ENCODE results near the gene GALNS.

DNA sequence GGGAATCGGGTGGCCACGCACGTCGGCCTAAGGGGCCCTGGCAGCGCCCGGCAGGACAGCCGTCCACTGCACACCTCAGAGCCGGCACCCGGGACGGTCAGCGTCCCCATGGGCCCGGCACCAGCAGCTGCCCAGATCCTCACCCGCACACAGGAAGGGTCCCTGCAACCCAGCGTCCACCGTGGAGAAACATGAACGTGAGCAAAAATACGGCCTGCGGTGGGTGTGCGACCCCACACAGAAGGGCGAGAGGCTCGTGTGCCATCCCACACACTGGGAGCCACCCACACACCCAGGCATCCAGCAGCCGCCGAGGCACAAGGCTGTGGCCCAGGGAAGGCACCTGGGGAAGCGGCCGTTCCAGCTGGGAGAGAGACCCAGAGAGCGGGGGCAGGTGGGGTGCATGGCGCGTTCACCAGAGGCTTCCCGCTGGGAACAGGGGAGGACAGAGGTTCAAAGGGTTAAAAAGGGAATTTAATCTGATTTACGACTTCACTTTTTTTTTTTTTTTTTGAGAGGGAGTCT is 78.1 kb downstream of the GALNS start:
- TF ChIP-seq POLR2AphosphoS5 (IDR thresholded peaks at IDR 0.05), result no peak
- TF ChIP-seq CTCF (IDR thresholded peaks at IDR 0.05 in 8 of 11, conservative IDR thresholded peaks at IDR 0.05 in 3 of 11), result no peak
- TF ChIP-seq POLR2A (IDR thresholded peaks at IDR 0.05), result no peak
